ENCODE measurements around the gene GABPB1.

DNA sequence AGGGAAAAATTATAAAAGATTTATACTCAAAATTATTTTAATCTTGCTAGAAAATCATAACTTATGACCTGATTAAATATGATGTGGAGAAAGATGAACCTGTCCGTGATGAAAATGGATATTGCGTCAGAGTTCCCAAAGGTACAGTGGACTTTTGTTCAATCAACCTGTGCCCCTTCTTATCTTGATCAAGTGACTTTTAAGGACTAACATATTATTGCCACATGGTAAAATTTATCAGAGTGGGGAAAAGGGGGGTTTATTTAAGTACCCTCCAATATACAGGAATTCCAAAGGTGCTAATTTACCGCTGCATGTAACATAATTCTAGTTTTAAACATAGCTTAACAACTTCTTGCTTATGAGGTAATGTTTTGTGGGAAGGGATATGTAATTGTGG lies 129.1 kb downstream of the GABPB1 start:
- TF ChIP-seq, protein P1, sequence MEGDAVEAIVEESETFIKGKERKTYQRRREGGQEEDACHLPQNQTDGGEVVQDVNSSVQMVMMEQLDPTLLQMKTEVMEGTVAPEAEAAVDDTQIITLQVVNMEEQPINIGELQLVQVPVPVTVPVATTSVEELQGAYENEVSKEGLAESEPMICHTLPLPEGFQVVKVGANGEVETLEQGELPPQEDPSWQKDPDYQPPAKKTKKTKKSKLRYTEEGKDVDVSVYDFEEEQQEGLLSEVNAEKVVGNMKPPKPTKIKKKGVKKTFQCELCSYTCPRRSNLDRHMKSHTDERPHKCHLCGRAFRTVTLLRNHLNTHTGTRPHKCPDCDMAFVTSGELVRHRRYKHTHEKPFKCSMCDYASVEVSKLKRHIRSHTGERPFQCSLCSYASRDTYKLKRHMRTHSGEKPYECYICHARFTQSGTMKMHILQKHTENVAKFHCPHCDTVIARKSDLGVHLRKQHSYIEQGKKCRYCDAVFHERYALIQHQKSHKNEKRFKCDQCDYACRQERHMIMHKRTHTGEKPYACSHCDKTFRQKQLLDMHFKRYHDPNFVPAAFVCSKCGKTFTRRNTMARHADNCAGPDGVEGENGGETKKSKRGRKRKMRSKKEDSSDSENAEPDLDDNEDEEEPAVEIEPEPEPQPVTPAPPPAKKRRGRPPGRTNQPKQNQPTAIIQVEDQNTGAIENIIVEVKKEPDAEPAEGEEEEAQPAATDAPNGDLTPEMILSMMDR (IDR thresholded peaks at IDR 0.05), result no peak
- no peak for TF ChIP-seq POLR2A (IDR thresholded peaks at IDR 0.05)

Measured in stomach (tissue), 4 donors.